GM12865 (cell line): ENCODE results near the gene ATG4C.
"Not testable (repeated sequence)": the region's sequence is repeated elsewhere in the genome, so short reads cannot be mapped to it uniquely, and the experiment has no call there.

ENCODE experiments used
- DNase-seq: peaks from one replicate; pipeline ENCODE4 v3.0.0; 2010; ENCODE audit warnings: low read depth
- H3K4me3 ChIP-seq: 2 replicates; pipeline ENCODE4 v1.5.1; 2011; ENCODE audit warnings: mild to moderate bottlenecking, low read depth, low read length, control low read depth
- CTCF ChIP-seq: IDR thresholded peaks from 2 replicates; pipeline ENCODE4 v1.5.1; 2011; ENCODE audit warnings: low read length, control low read depth, low read depth, inconsistent platforms; ENCODE audit not compliant: insufficient read depth; ENCODE audit errors: missing control alignments

The ATG4C gene

GRCh38 chr1:62783736-62784508 is at the start of gene ATG4C:
ATG4C (plus strand) TSS chr1:62784132; CDS start chr1:62803787, 19,655 bp downstream.
- DNase-seq, result peak; percentile 97
- peak within 1 kb of the TSS; percentile 99 for H3K4me3 ChIP-seq
- TF ChIP-seq CTCF, result no peak

GRCh38 chr1:62735491-62736171 is 48.3 kb upstream of the ATG4C start:
- H3K4me3 ChIP-seq, result no peak overlapping the region
- DNase-seq, result no peak
- TF ChIP-seq CTCF, result no peak

- not testable (repeated sequence) for H3K4me3 ChIP-seq
- DNase-seq, result peak; percentile 22
These were observed 43.2 kb upstream of the ATG4C start for GRCh38 chr1:62740701-62741100.

- H3K4me3 ChIP-seq, result no peak overlapping the region
- TF ChIP-seq CTCF, result no peak
- DNase-seq, result no peak
These were observed 39.0 kb upstream of the ATG4C start for GRCh38 chr1:62744611-62745577.

- peak; percentile 48 for TF ChIP-seq CTCF
- no peak overlapping the region for H3K4me3 ChIP-seq
- DNase-seq, result peak; percentile 43
These were observed 37.7 kb upstream of the ATG4C start for GRCh38 chr1:62746086-62746808.

GRCh38 chr1:62746809-62747138 is 37.2 kb upstream of the ATG4C start:
- no peak for TF ChIP-seq CTCF
- H3K4me3 ChIP-seq, result no peak overlapping the region
- DNase-seq, result no peak
